Thymus (tissue), 11 donors: ENCODE measurements around the gene ARHGAP15. TPM values are rescaled to one million over a fixed set of nuclear protein-coding genes. Genes with fewer than 3 reads are reported as not detected.
A peak's percentile ranks its signal among the peaks of the same experiment; 100 is the strongest.

Experiments
- DNase-seq, 9 donors: peaks; one replicate each; pipeline ENCODE4 v3.0.0-alpha.2; 2013; ENCODE audit warnings: low spot score in 9 of 9, low read depth in 6 of 9, missing footprints in 1 of 9
- H3K27ac ChIP-seq, 2 donors: one replicate each; pipeline ENCODE4 v1.5.1; 2013; ENCODE audit warnings: control low read depth in 1 of 2, low read depth in 1 of 2, low read length in 1 of 2, mild to moderate bottlenecking in 1 of 2, moderate library complexity in 1 of 2
- H3K27me3 ChIP-seq, 2 donors: one replicate each; pipeline ENCODE4 v1.5.1; 2013; ENCODE audit warnings: low read length in 1 of 2; ENCODE audit not compliant: control insufficient read depth in 2 of 2, insufficient read depth in 1 of 2
- H3K36me3 ChIP-seq, 2 donors: one replicate each; pipeline ENCODE4 v1.5.1; 2013; ENCODE audit warnings: low read length in 1 of 2, mild to moderate bottlenecking in 1 of 2, moderate library complexity in 1 of 2; ENCODE audit not compliant: control insufficient read depth in 2 of 2, insufficient read depth in 2 of 2
- H3K4me1 ChIP-seq, 2 donors: one replicate each; pipeline ENCODE4 v1.5.1; 2013; ENCODE audit warnings: low read length in 2 of 2; ENCODE audit not compliant: control insufficient read depth in 2 of 2, insufficient read depth in 2 of 2
- H3K4me3 ChIP-seq, 2 donors: one replicate each; pipeline ENCODE4 v1.5.1; 2013; ENCODE audit warnings: low read length in 2 of 2, control low read depth in 1 of 2, mild to moderate bottlenecking in 1 of 2
- H3K9me3 ChIP-seq, 2 donors: one replicate each; pipeline ENCODE4 v1.5.1; 2013; ENCODE audit warnings: low read length in 1 of 2, mild to moderate bottlenecking in 1 of 2; ENCODE audit not compliant: control insufficient read depth in 2 of 2, insufficient read depth in 1 of 2
- WGBS: extraction: QIAGEN DNeasy Blood & Tissue Kit; methylation state at CpG from one replicate; pipeline ENCODE4 v1.1.7; 2013; 5-methylcytosine and 5-hydroxymethylcytosine counted together
- polyA plus RNA-seq: library from polyadenylated mRNA; stranded (reverse); fragments of 200-250 nt; gene quantifications from one replicate; pipeline ENCODE4 v1.2.3, GENCODE V29; 2013
- total RNA-seq: library from RNA; stranded (reverse); fragments of 120-200 nt; gene quantifications from one replicate; pipeline ENCODE4 v1.2.4, GENCODE V29; 2013
- donor health status: healthy.

The ARHGAP15 gene
- total and polyA plus RNA-seq, 2 donors: 55.8 to 182 TPM

DNA sequence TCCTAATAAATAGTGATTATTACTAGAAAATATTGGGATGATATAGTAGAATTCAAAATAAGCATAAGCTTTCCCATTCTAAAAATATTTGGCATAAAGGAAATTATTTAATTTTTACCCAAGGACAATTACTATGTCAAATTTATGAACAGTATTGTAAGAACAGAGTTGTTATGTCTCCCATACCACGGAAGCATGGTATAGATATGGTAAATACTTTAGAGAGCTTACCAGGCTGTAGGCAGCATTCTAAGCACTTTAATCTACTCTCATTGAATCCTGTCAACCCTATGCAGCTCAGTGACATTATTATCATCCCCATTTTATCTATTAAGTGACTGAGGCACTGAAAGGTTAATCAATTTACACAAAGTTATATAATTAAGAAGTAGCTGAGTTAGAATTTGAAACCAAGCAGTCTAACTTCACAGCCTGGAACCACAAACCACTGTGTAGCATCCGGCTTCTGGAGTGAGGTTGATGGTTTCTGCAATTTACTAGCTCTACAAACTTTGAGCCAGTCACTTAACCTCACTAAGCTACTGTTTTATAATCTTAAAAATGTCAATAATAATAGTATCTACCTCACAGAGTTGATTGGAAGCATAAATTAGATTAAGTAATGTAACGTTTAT lies 323.7 kb downstream of the ARHGAP15 start:
- H3K4me3 ChIP-seq: no peak overlapping the region
- DNase-seq: peak in 7 of 9 donors; percentile 10 to 66 (median 28)
- no peaks in the 10 kb centered on the region for H3K27me3 ChIP-seq
- WGBS: 47% methylated on average over 3 of the region's 3 CpGs
- H3K27ac ChIP-seq: no peak overlapping the region
- no peaks in the 10 kb centered on the region for H3K9me3 ChIP-seq
- H3K4me1 ChIP-seq: no peaks in the 10 kb centered on the region
- no peaks in the 10 kb centered on the region for H3K36me3 ChIP-seq

DNA sequence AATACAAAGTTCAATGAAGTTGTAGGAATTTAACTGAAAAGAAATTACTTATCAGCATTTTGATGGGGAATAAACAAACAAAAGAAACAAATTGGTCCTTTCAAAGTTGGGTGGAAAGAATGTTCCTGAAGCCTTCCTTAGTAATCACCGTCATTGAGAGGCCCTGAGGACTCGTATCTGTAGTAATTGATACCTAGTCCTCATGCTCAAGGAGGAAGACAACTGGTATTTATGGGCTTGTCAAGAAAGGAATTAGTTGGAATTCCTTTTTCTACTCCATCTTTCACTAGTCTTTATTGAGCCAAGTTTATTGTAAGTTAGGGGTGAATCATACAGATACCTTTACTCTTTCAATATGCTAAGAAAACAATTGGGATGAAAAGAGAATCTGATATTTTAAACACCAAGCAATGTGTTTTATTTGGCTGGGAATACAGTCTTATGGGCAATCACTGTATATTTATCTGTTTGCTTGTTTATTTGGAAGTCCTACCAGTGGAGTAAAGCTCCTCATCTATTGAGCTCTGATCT lies 324.8 kb downstream of the ARHGAP15 start:
- DNase-seq: no peak
- Histone ChIP-seq H3K27me3 (no peaks in the 10 kb centered on the region), H3K9me3 (no peaks in the 10 kb centered on the region), H3K4me1 (no peaks in the 10 kb centered on the region), H3K36me3 (no peaks in the 10 kb centered on the region), H3K4me3 (no peak overlapping the region), H3K27ac (no peak overlapping the region)
- WGBS: 98% methylated on average over 2 of the region's 2 CpGs

DNA sequence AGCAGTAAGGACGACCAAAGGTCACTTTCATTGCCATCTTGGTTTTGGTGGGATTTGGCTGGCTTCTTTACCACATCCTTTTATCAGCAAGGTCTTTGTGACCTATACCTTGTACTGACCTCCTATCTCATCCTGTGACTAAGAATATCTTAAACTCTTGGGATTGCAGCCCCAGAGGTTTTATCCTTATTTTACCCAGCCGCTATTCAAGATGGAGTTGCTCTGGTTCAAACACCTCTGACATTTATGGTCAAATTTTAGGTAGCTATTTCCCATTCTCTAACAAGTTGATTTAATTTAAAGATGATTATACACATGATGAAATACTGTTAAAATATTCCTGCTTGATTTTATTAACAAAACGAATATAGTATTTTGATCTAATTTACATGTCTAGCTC lies 326.1 kb downstream of the ARHGAP15 start:
- no peaks in the 10 kb centered on the region for H3K4me1 ChIP-seq
- no peak overlapping the region for H3K4me3 ChIP-seq
- H3K9me3 ChIP-seq: no peaks in the 10 kb centered on the region
- no peaks in the 10 kb centered on the region for H3K27me3 ChIP-seq
- 97% methylated on average over 3 of the region's 3 CpGs for WGBS
- no peak for DNase-seq
- H3K27ac ChIP-seq: no peak overlapping the region
- H3K36me3 ChIP-seq: no peaks in the 10 kb centered on the region

DNA sequence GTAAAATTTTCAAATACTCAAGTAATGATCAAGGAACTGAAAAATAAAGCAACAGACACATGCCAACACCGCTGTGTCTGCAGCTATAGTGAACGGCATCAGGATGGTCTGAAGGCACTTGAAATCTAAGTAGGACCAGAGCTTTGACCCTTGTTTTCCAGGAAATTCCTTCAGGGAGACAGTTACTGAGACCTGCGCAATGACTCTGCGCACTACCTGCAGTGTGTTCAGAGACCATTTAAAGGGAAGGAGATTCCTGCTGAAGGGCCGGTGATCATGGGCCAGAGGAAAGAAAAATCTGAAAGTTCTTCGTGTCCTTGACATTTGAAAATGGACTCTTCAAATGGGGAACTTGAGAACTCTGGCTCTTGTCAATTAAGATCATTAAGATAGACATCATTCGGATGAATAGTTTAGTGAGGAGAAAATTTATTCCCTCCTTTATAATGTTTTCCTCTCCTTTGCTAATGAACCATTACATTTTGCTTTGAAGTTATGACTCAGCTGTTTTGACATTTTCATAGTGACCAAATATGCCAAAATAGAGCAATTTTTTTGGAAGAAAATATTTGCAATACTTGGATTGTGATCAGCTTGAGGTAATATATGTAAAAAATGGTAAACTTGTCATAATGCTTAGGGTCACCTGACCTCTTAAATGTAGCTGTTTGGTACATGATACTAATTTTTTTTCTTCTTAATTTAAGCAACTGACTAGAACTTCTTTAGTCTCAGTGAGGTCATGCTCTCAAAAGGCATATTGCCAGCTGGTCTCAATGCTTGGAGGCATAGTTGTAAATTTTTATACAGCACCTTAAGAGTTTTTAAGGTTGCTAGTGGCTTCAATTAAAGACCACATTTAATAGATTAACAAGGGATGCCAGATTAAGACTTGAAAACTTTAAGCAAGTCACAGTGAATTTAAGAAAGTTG lies 329.3 kb downstream of the ARHGAP15 start:
- no peak for DNase-seq
- Histone ChIP-seq H3K9me3 (no peaks in the 10 kb centered on the region), H3K27ac (no peak overlapping the region), H3K36me3 (no peaks in the 10 kb centered on the region), H3K4me1 (no peaks in the 10 kb centered on the region), H3K27me3 (no peaks in the 10 kb centered on the region), H3K4me3 (no peak overlapping the region)
- 98% methylated on average over 7 of the region's 7 CpGs for WGBS

DNA sequence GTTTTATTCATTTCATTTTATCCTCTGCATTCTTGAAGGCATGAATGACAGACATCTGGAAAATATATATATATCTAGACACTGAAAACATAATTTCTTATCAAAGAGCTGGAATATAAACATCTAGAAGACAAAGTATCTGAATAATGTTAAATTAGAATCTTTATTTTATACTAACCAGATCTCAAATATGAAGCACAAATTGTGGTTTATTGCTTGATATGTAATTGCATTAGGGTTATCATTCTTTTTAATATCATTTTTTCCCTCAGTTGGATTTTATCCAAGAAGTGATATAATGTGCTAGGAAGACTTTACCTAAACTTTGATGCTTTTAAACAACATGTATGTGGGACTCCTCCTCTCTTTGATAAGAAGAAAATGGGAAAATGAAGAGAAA lies 331.2 kb downstream of the ARHGAP15 start:
- H3K27me3 ChIP-seq: no peaks in the 10 kb centered on the region
- H3K9me3 ChIP-seq: no peaks in the 10 kb centered on the region
- no peak overlapping the region for H3K4me3 ChIP-seq
- H3K36me3 ChIP-seq: no peaks in the 10 kb centered on the region
- DNase-seq: no peak
- H3K4me1 ChIP-seq: no peaks in the 10 kb centered on the region
- no peak overlapping the region for H3K27ac ChIP-seq

DNA sequence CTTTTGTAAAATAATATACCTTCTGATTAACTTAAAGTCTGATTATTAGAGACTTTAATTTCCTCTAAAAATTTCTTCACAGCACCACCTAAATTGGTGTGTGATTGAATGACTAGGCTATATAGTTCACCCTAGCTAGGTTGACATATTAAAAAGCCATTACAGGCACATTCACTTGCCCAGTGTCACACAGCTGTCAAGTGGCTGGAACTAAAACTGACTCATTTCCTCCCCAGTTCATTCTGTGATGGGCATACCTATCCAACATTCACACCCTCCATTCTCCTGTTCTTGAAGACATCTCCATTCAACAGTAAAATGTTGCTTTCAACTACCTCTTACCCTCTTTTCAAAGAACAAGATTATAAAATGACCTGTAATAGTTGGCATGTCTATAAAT lies 334.5 kb downstream of the ARHGAP15 start:
- Histone ChIP-seq H3K4me3 (no peak overlapping the region), H3K27me3 (no peaks in the 10 kb centered on the region), H3K27ac (no peak overlapping the region), H3K9me3 (no peaks in the 10 kb centered on the region), H3K4me1 (no peaks in the 10 kb centered on the region), H3K36me3 (no peaks in the 10 kb centered on the region)
- DNase-seq: no peak

DNA sequence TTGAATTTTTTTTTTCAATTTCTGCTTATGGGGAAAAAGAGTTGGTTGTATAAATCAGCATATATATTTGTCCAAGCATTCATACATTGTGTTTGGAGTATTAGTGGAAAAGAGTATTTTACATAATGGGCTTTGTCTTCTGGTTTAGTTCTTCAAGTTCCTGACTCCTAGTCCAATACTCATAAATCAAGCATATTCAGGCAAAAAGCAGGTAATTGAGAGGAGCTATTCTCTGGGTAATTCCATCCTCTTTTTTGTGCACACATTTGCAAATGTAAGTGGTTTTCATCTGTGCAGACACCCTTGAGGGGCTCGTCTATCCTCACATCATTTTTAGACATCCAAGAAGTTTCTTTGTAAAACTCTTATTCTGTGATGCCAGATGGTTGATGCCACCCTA lies 337.2 kb downstream of the ARHGAP15 start:
- Histone ChIP-seq H3K27ac (no peak overlapping the region), H3K4me3 (no peak overlapping the region), H3K36me3 (no peaks in the 10 kb centered on the region), H3K9me3 (no peaks in the 10 kb centered on the region), H3K27me3 (no peaks in the 10 kb centered on the region), H3K4me1 (no peaks in the 10 kb centered on the region)
- DNase-seq: no peak
- whole genome bisulfite sequencing: 98% methylated on average over 1 of the region's 1 CpG

DNA sequence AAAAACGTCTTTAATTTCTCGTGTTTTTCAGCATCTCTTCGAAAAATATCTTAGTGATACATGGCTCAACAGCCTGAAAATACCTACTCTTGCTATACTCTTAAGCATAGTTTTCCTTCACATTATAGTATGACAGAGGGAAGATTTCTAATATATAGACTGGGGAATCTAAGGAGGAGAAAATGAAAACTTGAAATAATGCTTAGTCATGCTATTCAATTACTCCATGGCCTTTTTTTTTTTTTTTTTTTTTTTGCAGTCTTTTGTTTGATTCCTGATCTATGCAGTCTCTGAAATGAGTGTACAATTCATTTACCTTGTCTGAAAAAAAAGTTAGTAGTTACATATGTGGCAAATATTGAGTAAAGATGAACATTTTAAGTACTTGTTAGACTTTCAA lies 337.8 kb downstream of the ARHGAP15 start:
- 98% methylated on average over 3 of the region's 3 CpGs for whole genome bisulfite sequencing
- Histone ChIP-seq H3K36me3 (peaks cover 0 to 6% of the 10 kb centered on the region in 2 donors), H3K9me3 (no peaks in the 10 kb centered on the region), H3K4me3 (no peak overlapping the region), H3K4me1 (no peaks in the 10 kb centered on the region), H3K27ac (no peak overlapping the region), H3K27me3 (no peaks in the 10 kb centered on the region)
- DNase-seq: no peak

DNA sequence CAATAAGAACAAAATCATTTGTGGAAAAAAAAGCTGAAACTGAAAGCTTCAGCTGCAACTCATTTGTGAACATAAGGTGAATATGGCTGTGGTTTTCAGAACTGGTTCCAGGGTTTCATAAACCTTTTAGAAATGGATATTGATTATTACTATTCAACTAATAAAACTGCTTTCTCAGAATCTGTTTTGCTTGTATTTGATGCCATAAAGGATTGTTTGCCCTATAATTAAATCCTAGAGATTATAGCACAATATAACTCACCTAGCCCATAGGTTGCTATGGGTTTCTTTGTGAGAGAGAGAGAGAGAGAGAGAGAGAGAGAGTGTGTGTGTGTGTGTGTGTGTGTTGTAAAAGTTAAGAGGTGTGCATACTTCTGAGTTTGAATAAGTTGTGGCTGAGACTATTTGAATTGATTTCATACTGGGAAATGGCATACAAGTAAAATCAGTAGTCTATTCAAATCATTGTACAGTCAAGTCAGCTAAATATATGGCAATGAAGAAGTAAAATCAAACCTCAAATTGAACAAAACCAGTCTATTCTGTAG lies 339.2 kb downstream of the ARHGAP15 start:
- Histone ChIP-seq H3K27me3 (no peaks in the 10 kb centered on the region), H3K4me1 (no peaks in the 10 kb centered on the region), H3K27ac (no peak overlapping the region), H3K36me3 (peaks cover 0 to 6% of the 10 kb centered on the region in 2 donors), H3K4me3 (no peak overlapping the region), H3K9me3 (no peaks in the 10 kb centered on the region)
- no peak for DNase-seq
